HEK293T (cell line): ENCODE measurements around the gene IL1R2.

Source experiments
- ARNT ChIP-seq: fragments of 450-650 bp; IDR thresholded peaks from 2 replicates; pipeline ENCODE4 v1.6.1; 2017; ENCODE audit warnings: mild to moderate bottlenecking
- BHLHE40 ChIP-seq: fragments of 450-650 bp; IDR thresholded peaks from 2 replicates; pipeline ENCODE4 v1.6.1; 2016; ENCODE audit warnings: mild to moderate bottlenecking, moderate library complexity, borderline replicate concordance
- CTBP1 ChIP-seq: fragments of 450-650 bp; IDR thresholded peaks from 2 replicates; pipeline ENCODE4 v1.6.1; 2016; ENCODE audit warnings: borderline replicate concordance
- FOXK2 ChIP-seq: fragments of 450-650 bp; IDR thresholded peaks from 2 replicates; pipeline ENCODE4 v1.6.1; 2016; ENCODE audit warnings: mild to moderate bottlenecking
- HDGF ChIP-seq: fragments of 450-650 bp; IDR thresholded peaks from 2 replicates; pipeline ENCODE4 v1.6.1; 2017; ENCODE audit warnings: antibody characterized with exemption, borderline replicate concordance
- NFRKB ChIP-seq: fragments of 450-650 bp; IDR thresholded peaks from 2 replicates; pipeline ENCODE4 v1.6.1; 2016; ENCODE audit warnings: mild to moderate bottlenecking, moderate library complexity
- SP1 ChIP-seq: fragments of 450-650 bp; IDR thresholded peaks from 2 replicates; pipeline ENCODE4 v1.6.1; 2017
- SUZ12 ChIP-seq: fragments of 450-650 bp; IDR thresholded peaks from 2 replicates; pipeline ENCODE4 v1.6.1; 2016; ENCODE audit warnings: mild to moderate bottlenecking
- TARDBP ChIP-seq: fragments of 450-650 bp; IDR thresholded peaks from 2 replicates; pipeline ENCODE4 v1.6.1; 2016
- ZNF384 ChIP-seq: fragments of 450-650 bp; IDR thresholded peaks from 2 replicates; pipeline ENCODE4 v1.6.1; 2016

GRCh38 chr2:101982495-101983029 lies 9.2 kb upstream of the IL1R2 start:
- no peak for TF ChIP-seq NFRKB
- no peak for TF ChIP-seq TARDBP
- no peak for TF ChIP-seq CTBP1
- no peak for TF ChIP-seq FOXK2
- TF ChIP-seq ARNT = no peak
- TF ChIP-seq SP1 = no peak
- no peak for TF ChIP-seq SUZ12
- TF ChIP-seq HDGF = no peak
- TF ChIP-seq ZNF384 = no peak
- no peak for TF ChIP-seq BHLHE40
